ENCODE measurements around the gene PTPRD.

PTPRD gene

GRCh38 chr9:9949368-9949767 lies 663.4 kb downstream of the PTPRD start:
- no peak overlapping the region for H3K4me2 ChIP-seq (ENCODE audit: low read depth, low read length, poor library complexity, severe bottlenecking)
- TF ChIP-seq EZH2phosphoT487 (IDR thresholded peaks at IDR 0.05; ENCODE audit: borderline replicate concordance): no peak
- TF ChIP-seq CTCF (conservative IDR thresholded peaks at IDR 0.05; ENCODE audit: low read length): no peak
- no peaks in the 10 kb centered on the region for H4K20me1 ChIP-seq (ENCODE audit: insufficient read depth, low read length, poor library complexity, severe bottlenecking)
- H3K9me2 ChIP-seq (replicated peaks; ENCODE audit: low read depth, low read length): no peaks in the 10 kb centered on the region
- no peaks in the 10 kb centered on the region for H3K79me2 ChIP-seq (ENCODE audit: insufficient read depth, low read length)
- H3K4me3 ChIP-seq (ENCODE audit: low read length, poor library complexity, severe bottlenecking): no peak overlapping the region
- no peaks in the 10 kb centered on the region for H3F3A ChIP-seq (ENCODE audit: low read depth)
- no peak overlapping the region for H3K9ac ChIP-seq (ENCODE audit: low read depth, low read length, poor library complexity, severe bottlenecking)
- H3K27me3 ChIP-seq (ENCODE audit: insufficient read depth, low read length, poor library complexity, severe bottlenecking): no peaks in the 10 kb centered on the region
- no peak overlapping the region for H2AFZ ChIP-seq (ENCODE audit: low read length)
- peaks cover 29% of the 10 kb centered on the region for H3K4me1 ChIP-seq (ENCODE audit: insufficient read depth, low read length, poor library complexity, severe bottlenecking)
- no peaks in the 10 kb centered on the region for H3K9me3 ChIP-seq (ENCODE audit: insufficient read depth, low read depth, low read length)
- H3K36me3 ChIP-seq (ENCODE audit: insufficient read depth, low read length): no peaks in the 10 kb centered on the region

- H4K20me1 ChIP-seq (ENCODE audit: insufficient read depth, low read length, poor library complexity, severe bottlenecking): no peaks in the 10 kb centered on the region
- H3K9ac ChIP-seq (ENCODE audit: low read depth, low read length, poor library complexity, severe bottlenecking): no peak overlapping the region
- H3K9me2 ChIP-seq (replicated peaks; ENCODE audit: low read depth, low read length): no peaks in the 10 kb centered on the region
- no peak overlapping the region for H2AFZ ChIP-seq (ENCODE audit: low read length)
- H3F3A ChIP-seq (ENCODE audit: low read depth): no peaks in the 10 kb centered on the region
- no peaks in the 10 kb centered on the region for H3K79me2 ChIP-seq (ENCODE audit: insufficient read depth, low read length)
- no peak overlapping the region for H3K4me3 ChIP-seq (ENCODE audit: low read length, poor library complexity, severe bottlenecking)
- no peaks in the 10 kb centered on the region for H3K36me3 ChIP-seq (ENCODE audit: insufficient read depth, low read length)
- TF ChIP-seq CTCF (conservative IDR thresholded peaks at IDR 0.05; ENCODE audit: low read length) (no peak), EZH2phosphoT487 (IDR thresholded peaks at IDR 0.05; ENCODE audit: borderline replicate concordance) (no peak)
- H3K9me3 ChIP-seq (ENCODE audit: insufficient read depth, low read depth, low read length): no peaks in the 10 kb centered on the region
- H3K4me2 ChIP-seq (ENCODE audit: low read depth, low read length, poor library complexity, severe bottlenecking): no peak overlapping the region
- peaks cover 17% of the 10 kb centered on the region for H3K4me1 ChIP-seq (ENCODE audit: insufficient read depth, low read length, poor library complexity, severe bottlenecking)
- H3K27me3 ChIP-seq (ENCODE audit: insufficient read depth, low read length, poor library complexity, severe bottlenecking): no peaks in the 10 kb centered on the region
These were observed 666.8 kb downstream of the PTPRD start for GRCh38 chr9:9945966-9946365.

DNA sequence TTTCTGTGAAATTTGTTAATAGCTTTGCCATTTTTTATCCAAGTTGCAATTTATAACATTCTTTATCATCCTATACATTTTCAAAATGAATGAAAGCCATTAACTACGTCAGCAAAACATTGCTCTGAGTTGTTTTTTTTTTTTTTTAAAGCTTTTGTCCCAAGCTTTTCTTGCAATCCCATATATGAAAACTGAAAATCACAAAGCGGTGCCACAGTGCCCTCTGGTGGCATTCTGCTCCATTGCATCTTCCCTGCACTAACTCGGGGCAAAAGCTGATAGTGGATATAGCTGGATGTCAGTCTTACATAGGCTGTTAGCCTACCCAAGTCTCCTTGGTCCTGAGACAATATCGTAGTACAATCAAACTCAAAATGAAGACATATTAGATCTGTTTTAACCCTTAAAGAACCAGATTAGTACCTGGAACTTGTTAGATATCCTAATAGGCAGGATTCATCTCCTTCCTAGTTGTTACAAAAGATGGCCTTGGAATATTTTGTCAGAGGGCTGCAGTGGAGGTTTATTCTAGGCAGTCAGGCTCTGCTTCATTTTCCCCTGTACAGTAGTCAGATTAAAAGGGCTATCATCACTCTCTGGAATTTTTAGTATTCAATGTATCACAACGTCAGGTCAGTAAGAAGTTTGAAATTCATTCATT lies 669.9 kb downstream of the PTPRD start:
- Histone ChIP-seq H3K27me3 (ENCODE audit: insufficient read depth, low read length, poor library complexity, severe bottlenecking) (no peaks in the 10 kb centered on the region), H3K9ac (ENCODE audit: low read depth, low read length, poor library complexity, severe bottlenecking) (no peak overlapping the region), H3K4me2 (ENCODE audit: low read depth, low read length, poor library complexity, severe bottlenecking) (no peak overlapping the region), H3K9me2 (replicated peaks; ENCODE audit: low read depth, low read length) (no peaks in the 10 kb centered on the region), H3K4me1 (ENCODE audit: insufficient read depth, low read length, poor library complexity, severe bottlenecking) (peaks cover 11% of the 10 kb centered on the region), H4K20me1 (ENCODE audit: insufficient read depth, low read length, poor library complexity, severe bottlenecking) (no peaks in the 10 kb centered on the region), H2AFZ (ENCODE audit: low read length) (no peak overlapping the region), H3K79me2 (ENCODE audit: insufficient read depth, low read length) (no peaks in the 10 kb centered on the region), H3K36me3 (ENCODE audit: insufficient read depth, low read length) (no peaks in the 10 kb centered on the region), H3F3A (ENCODE audit: low read depth) (no peaks in the 10 kb centered on the region), H3K9me3 (ENCODE audit: insufficient read depth, low read depth, low read length) (no peaks in the 10 kb centered on the region), H3K4me3 (ENCODE audit: low read length, poor library complexity, severe bottlenecking) (no peak overlapping the region)
- TF ChIP-seq CTCF (conservative IDR thresholded peaks at IDR 0.05; ENCODE audit: low read length) (peak; percentile 96), EZH2phosphoT487 (IDR thresholded peaks at IDR 0.05; ENCODE audit: borderline replicate concordance) (no peak)

Measured in Loucy (cell line).